SH-SY5Y (cell line): ENCODE measurements around the gene CDH4.

ENCODE experiments used
- GATA2 ChIP-seq: IDR thresholded peaks from 2 replicates; pipeline ENCODE4 v1.6.1; 2011; ENCODE audit warnings: mild to moderate bottlenecking, low read depth, low read length
- GATA3 ChIP-seq: IDR thresholded peaks from 2 replicates; pipeline ENCODE4 v1.6.1; 2011; ENCODE audit warnings: low read depth, mild to moderate bottlenecking, low read length, moderate library complexity

DNA sequence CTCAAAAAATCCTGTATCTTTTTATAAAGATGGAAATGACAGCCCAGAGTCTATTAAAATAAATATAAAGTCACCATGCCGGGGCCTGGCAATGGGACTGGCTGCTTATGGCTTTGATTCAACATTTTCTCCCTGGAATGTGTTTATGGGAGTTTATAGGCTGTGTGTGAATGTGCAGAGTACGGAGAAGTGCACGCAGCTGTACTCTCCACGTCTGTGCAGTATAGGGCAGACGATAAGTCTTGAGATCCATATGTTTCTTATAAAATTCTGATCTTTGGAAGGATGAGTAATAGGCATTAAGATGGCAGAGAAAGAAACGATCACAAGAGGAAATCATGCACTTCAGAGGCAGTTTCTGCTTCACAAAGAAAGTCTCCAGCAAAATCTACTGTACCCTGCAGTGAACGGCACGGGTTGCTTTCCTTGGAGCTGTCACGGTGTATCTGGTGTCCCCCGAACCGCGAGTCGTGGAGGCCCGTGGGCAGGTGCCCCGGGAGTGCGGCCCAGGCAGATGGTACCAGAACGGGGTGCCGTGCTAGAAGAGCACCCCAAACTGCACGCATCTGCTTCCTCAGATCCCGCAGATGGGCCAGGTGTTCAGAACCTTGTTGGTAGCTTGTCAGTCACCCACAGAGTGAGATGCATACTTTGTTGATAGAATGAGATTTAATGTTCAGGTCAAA is 431.1 kb downstream of the CDH4 start:
- TF ChIP-seq GATA2 (no peak), GATA3 (no peak)
